ENCODE results near the gene WASL. TPM values are rescaled to one million over a fixed set of nuclear protein-coding genes. Genes with fewer than 3 reads are reported as not detected.
"Not testable (repeated sequence)": the region's sequence is repeated elsewhere in the genome, so short reads cannot be mapped to it uniquely, and the experiment has no call there.

Gene WASL
- total RNA-seq, 1 experiment from 2014 or later = 32.1 TPM

DNA sequence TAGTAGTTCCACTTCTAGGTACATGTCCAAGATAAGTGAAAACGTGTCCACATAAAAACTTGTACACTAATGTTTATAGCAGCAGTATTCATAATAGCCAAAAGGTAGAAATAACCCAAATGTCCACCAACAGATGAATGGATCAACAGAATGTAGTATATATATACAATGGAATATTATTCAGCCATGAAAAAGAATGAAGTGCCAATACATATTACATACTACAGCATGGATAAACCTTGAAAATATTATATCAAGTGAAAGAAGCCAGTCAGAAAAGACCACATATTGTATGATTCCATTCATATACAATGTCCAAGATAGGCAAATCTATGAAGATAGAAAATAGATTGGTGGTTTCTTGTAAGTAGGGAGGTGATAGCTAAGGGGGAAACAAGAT lies 47.8 kb upstream of the WASL start:
- ChIA-PET POLR2A (ENCODE audit: low non-redundant PET) (no interaction called here), CTCF (no interaction called here)
- no peaks in the 10 kb centered on the region for H3K36me3 ChIP-seq (ENCODE audit: insufficient read depth, low read length, poor library complexity, severe bottlenecking)
- H3K9me3 ChIP-seq (ENCODE audit: low read depth, low read length, poor library complexity, severe bottlenecking) = no peaks in the 10 kb centered on the region
- H3K4me3 ChIP-seq (ENCODE audit: low read depth, low read length, poor library complexity, severe bottlenecking) = no peak overlapping the region
- DNase-seq (ENCODE audit: low spot score) = no peak
- TF ChIP-seq, protein P1, sequence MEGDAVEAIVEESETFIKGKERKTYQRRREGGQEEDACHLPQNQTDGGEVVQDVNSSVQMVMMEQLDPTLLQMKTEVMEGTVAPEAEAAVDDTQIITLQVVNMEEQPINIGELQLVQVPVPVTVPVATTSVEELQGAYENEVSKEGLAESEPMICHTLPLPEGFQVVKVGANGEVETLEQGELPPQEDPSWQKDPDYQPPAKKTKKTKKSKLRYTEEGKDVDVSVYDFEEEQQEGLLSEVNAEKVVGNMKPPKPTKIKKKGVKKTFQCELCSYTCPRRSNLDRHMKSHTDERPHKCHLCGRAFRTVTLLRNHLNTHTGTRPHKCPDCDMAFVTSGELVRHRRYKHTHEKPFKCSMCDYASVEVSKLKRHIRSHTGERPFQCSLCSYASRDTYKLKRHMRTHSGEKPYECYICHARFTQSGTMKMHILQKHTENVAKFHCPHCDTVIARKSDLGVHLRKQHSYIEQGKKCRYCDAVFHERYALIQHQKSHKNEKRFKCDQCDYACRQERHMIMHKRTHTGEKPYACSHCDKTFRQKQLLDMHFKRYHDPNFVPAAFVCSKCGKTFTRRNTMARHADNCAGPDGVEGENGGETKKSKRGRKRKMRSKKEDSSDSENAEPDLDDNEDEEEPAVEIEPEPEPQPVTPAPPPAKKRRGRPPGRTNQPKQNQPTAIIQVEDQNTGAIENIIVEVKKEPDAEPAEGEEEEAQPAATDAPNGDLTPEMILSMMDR (conservative IDR thresholded peaks at IDR 0.05; ENCODE audit: low read depth, low read length) = no peak
- no peak for TF ChIP-seq EZH2 (IDR thresholded peaks at IDR 0.05; ENCODE audit: borderline replicate concordance, low read depth, low read length, poor library complexity, severe bottlenecking)
- intact Hi-C loops (cut with micrococcal nuclease; ENCODE audit: unreplicated experiment) = loop anchor here (5.0 to 10.0 kb wide), 3 partner anchors 159 to 988 kb away; no protein-coding TSS in a partner anchor
- no peaks in the 10 kb centered on the region for H3K4me1 ChIP-seq (ENCODE audit: insufficient read depth, low read length, poor library complexity, severe bottlenecking)
- H3K27ac ChIP-seq (ENCODE audit: low read depth, low read length, poor library complexity, severe bottlenecking) = no peak overlapping the region
- no TSS peak for BruUV-seq (replicated peaks)
- H3K27me3 ChIP-seq (replicated peaks; ENCODE audit: insufficient read depth, low read depth, low read length, poor library complexity) = no peaks in the 10 kb centered on the region

DNA sequence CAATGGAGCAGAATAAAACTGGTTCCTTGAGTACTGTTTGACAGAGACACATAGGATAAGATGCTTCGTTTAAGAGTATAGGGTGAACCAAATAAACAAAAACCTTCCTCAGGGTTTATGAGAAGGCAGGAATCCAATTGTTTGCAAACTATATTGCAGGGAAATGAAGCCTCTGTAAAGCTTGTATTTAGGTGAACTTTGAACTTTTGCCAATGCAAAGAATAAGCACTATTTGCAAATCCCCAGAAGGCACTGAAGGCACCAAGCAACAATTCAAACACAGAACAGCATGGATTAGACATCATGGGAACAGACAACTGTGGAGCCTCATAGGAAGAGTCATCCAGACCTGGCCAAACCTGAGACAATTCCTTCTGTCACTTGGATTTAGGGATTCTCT lies 47.1 kb upstream of the WASL start:
- Histone ChIP-seq H3K4me1 (ENCODE audit: insufficient read depth, low read length, poor library complexity, severe bottlenecking) (no peaks in the 10 kb centered on the region), H3K27me3 (replicated peaks; ENCODE audit: insufficient read depth, low read depth, low read length, poor library complexity) (no peaks in the 10 kb centered on the region), H3K4me3 (ENCODE audit: low read depth, low read length, poor library complexity, severe bottlenecking) (no peak overlapping the region), H3K36me3 (ENCODE audit: insufficient read depth, low read length, poor library complexity, severe bottlenecking) (no peaks in the 10 kb centered on the region), H3K9me3 (ENCODE audit: low read depth, low read length, poor library complexity, severe bottlenecking) (no peaks in the 10 kb centered on the region), H3K27ac (ENCODE audit: low read depth, low read length, poor library complexity, severe bottlenecking) (no peak overlapping the region)
- DNase-seq (ENCODE audit: low spot score) = no peak
- TF ChIP-seq, protein P1 (conservative IDR thresholded peaks at IDR 0.05; ENCODE audit: low read depth, low read length) = no peak
- no peak for TF ChIP-seq EZH2 (IDR thresholded peaks at IDR 0.05; ENCODE audit: borderline replicate concordance, low read depth, low read length, poor library complexity, severe bottlenecking)
- BruUV-seq (replicated peaks) = no TSS peak
- intact Hi-C loops (cut with micrococcal nuclease; ENCODE audit: unreplicated experiment) = loop anchor here (5.0 to 10.0 kb wide), 3 partner anchors 159 to 989 kb away; no protein-coding TSS in a partner anchor
- CTCF ChIA-PET = no interaction called here
- POLR2A ChIA-PET (ENCODE audit: low non-redundant PET) = no interaction called here

DNA sequence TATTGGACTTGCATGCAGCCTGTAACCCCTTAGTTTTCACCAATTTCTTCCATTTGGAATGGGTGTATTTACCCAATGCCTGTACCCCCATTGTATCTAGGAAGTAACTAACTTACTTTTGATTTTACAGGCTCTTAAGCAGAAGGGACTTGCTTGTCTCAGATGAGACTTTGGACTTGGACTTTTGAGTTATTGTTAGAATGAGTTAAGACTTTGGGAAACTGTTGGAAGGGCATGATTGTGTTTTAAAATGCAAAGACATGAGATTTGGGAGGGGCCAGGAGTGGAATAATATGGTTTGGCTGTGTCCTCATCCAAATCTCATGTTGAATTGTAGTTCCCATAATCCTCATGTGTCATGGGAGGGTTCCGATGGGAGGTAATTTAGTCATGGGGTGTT lies 46.3 kb upstream of the WASL start:
- H3K9me3 ChIP-seq (ENCODE audit: low read depth, low read length, poor library complexity, severe bottlenecking); H3K36me3 ChIP-seq (ENCODE audit: insufficient read depth, low read length, poor library complexity, severe bottlenecking); H3K4me3 ChIP-seq (ENCODE audit: low read depth, low read length, poor library complexity, severe bottlenecking); H3K4me1 ChIP-seq (ENCODE audit: insufficient read depth, low read length, poor library complexity, severe bottlenecking); BruUV-seq (replicated peaks); DNase-seq (ENCODE audit: low spot score); H3K27me3 ChIP-seq (replicated peaks; ENCODE audit: insufficient read depth, low read depth, low read length, poor library complexity); H3K27ac ChIP-seq (ENCODE audit: low read depth, low read length, poor library complexity, severe bottlenecking); CTCF ChIA-PET; POLR2A ChIA-PET (ENCODE audit: low non-redundant PET): not testable (repeated sequence)
- intact Hi-C loops (cut with micrococcal nuclease; ENCODE audit: unreplicated experiment) = loop anchor here (5.0 to 10.0 kb wide), 3 partner anchors 158 to 990 kb away; no protein-coding TSS in a partner anchor

DNA sequence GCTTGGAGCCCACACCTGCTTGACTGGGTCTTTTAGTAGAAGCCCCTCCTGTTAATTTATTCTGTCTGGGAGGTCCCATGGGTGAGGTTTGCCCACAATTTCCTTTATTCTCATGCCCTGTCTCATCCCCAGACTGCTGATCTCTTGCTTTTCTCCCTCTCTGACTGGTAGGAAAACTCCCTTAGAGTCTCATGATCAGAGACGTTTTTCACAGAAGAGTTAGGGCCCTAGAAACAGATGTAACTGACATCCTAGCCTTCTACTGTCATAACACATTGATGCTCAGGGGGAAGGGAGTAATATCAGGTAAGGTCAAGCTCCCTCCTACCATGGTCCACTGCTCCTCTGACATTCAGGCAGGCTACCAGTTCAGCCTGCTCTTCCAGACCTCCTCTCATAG lies 43.7 kb upstream of the WASL start:
- Histone ChIP-seq H3K4me3 (ENCODE audit: low read depth, low read length, poor library complexity, severe bottlenecking) (no peak overlapping the region), H3K27me3 (replicated peaks; ENCODE audit: insufficient read depth, low read depth, low read length, poor library complexity) (no peaks in the 10 kb centered on the region), H3K36me3 (ENCODE audit: insufficient read depth, low read length, poor library complexity, severe bottlenecking) (no peaks in the 10 kb centered on the region), H3K27ac (ENCODE audit: low read depth, low read length, poor library complexity, severe bottlenecking) (no peak overlapping the region), H3K9me3 (ENCODE audit: low read depth, low read length, poor library complexity, severe bottlenecking) (no peaks in the 10 kb centered on the region), H3K4me1 (ENCODE audit: insufficient read depth, low read length, poor library complexity, severe bottlenecking) (no peaks in the 10 kb centered on the region)
- no peak for DNase-seq (ENCODE audit: low spot score)
- intact Hi-C loops (cut with micrococcal nuclease; ENCODE audit: unreplicated experiment) = loop anchor here (10.0 kb wide), 1 partner anchor 992 kb away; no protein-coding TSS in a partner anchor
- ChIA-PET CTCF (no interaction called here), POLR2A (ENCODE audit: low non-redundant PET) (no interaction called here)
- no TSS peak for BruUV-seq (replicated peaks)
- no peak for TF ChIP-seq EZH2 (IDR thresholded peaks at IDR 0.05; ENCODE audit: borderline replicate concordance, low read depth, low read length, poor library complexity, severe bottlenecking)
- TF ChIP-seq, protein P1 (conservative IDR thresholded peaks at IDR 0.05; ENCODE audit: low read depth, low read length) = no peak

Data from A673 (cell line).